GM12801 (cell line): ENCODE data around the gene BEST4.

ENCODE experiments used
- CTCF ChIP-seq: IDR thresholded peaks from one replicate; pipeline ENCODE4 v1.5.1; 2011; ENCODE audit warnings: control low read depth; ENCODE audit not compliant: insufficient read length; ENCODE audit errors: extremely low read depth

Gene BEST4

GRCh38 chr1:44787506-44787905, 464 bp downstream of the BEST4 start:
- no peak for TF ChIP-seq CTCF

GRCh38 chr1:44786841-44787426, 1.0 kb downstream of the BEST4 start:
- no peak for TF ChIP-seq CTCF

DNA sequence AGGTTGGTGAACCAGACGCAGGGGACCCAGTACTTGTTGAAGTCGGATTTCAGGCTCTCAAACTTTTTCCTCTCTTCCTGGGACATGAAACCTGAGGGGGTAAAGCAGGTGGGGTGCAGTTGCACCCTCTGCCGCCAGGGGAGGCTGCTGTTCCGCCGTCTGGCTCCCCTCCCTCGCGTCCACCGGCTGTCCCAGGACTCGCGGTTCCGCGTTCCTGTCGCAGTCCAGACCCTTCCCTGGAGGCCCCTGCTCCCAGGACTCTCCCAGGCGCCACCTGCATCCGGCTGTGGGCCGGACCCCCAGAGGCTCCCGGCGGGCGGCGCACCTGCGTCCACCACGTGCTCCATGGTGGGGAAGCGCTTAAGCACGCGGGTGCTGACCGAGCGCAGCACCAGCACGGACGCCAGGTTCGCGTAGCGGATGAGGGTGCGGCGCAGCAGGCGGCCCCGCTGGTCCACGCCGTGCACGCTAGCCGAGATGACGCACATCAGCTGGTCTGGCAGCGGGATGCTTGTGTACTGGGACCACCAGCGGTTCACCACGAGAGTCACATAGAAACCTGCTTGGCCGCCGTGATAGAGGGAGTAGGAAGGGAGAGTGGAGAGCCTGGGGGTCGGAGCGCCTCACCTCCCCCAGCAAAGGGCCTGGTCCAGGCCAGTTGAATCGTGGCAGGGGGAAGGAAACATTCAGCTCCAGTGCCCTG, 1.7 kb downstream of the BEST4 start:
- peak; percentile 88 for TF ChIP-seq CTCF

DNA sequence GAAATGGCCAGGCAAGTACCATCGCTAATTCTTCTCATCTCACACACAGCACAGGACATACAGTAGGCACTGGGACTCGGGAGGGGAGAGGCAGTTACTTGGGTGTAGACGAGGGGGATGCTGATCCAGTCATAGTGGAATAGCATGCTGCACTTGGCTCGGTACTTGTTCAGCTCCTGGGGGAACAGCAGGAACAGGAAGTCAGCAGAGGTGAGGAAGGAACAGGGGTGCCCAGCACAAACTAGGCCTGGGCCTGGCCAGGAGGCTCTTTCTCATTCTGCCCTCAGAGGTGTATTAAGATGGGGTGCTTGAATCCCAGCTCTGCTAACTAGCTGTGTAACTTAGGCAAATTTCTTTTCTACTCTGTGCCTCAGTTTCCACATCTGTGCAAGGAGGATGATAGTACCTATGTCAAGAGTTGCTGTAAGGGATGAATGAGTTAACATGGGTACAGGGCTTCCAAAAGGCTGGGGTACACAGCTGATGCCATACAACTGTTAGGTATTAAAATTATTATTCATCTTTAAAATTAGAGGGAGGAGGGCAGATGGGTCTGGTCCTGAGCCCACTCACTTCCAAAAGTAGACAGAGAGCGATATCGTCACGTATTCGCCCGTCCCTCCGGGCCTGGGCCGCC, 2.4 kb downstream of the BEST4 start:
- no peak for TF ChIP-seq CTCF

DNA sequence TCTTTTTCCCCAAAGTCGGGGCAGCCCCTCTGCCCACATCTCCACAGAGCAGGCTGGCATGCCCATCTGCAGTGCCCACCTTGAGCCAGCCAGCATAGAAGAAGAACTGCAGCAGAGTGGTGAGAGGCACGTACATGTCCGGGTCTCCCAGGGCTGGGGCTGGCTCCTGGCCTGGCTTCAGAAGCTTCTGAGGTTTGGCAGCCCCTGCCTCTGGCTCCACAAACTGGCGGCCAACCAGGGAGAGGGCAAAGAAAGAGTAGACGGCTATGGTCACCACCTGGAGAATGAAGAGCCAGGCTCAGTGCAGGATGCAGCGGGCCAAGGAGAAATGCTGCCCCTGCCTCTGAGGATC, 3.0 kb downstream of the BEST4 start:
- TF ChIP-seq CTCF, result no peak

DNA sequence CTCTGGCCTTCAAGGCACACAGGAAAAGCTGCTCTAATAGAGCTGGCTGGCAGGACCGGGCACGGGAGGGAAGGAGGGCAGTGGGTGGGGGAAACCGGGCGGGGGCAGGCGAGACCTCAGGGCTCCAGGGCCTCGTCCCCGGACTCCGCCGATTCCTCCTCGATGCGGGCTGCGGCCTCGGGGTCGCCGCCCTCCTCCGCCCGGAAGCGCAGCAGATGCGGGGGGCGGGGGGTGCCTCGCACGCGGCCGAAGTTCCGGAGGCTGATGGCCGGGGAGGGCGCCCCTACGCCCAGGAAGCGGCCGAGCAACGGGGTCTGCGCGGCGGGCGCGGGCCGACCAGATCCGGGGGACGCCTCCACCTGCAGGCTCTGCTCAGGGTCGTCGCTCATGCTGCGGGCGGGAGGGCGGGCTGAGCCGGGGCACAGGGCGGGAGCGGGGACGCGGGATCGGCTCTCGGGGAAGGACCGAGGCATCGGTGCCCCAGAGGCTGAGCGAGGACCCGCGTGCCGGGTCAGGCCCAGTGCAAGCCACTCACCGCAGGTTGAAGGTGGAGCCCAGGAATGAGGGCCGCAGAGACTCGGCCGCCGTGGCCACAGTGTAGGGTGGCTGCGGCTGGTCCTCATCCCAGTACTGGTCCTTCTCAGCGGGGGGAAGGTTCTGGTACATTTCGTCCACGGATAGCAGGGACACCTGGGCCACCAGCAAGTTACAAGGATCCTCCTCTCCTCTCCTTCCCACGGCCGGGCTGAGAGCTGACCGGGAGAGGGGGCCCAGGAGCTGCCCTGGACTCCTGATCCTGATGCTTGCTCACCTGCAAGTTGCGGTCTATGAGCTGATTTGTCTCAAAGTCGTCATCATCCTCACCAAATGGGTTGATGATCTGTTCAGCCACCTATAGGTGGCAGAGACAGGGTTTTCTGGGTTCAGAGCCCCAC, 3.6 kb downstream of the BEST4 start:
- no peak for TF ChIP-seq CTCF

- no peak for TF ChIP-seq CTCF
Observed at GRCh38 chr1:44783697-44784093, 4.3 kb downstream of the BEST4 start.
